ENCODE results near the gene GABBR2.

Gene GABBR2

GRCh38 chr9:98567540-98568233, 141.0 kb downstream of the GABBR2 start:
- ATAC-seq, result no peak

- no peak for ATAC-seq
Observed at GRCh38 chr9:98565152-98566135, 143.3 kb downstream of the GABBR2 start.

DNA sequence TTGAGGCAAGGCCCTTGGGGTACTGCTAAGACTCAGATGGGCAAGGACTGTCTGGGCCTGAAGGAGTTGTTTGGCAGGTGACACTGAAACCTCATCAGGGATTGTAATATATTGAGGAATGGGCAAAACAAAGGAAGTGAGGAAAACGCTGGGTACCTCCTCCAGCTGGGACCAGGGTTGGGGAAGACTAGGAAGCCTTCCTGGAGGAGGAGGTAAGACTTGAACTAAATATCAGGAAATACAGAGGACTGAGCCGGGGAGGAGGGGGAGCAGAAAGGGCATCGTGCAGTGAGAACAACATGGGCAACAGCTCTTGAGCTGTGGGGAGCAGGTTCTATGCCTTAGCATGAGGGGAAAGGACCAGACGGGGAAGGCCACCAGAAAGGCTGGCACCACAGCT, 144.0 kb downstream of the GABBR2 start:
- ATAC-seq, result no peak

DNA sequence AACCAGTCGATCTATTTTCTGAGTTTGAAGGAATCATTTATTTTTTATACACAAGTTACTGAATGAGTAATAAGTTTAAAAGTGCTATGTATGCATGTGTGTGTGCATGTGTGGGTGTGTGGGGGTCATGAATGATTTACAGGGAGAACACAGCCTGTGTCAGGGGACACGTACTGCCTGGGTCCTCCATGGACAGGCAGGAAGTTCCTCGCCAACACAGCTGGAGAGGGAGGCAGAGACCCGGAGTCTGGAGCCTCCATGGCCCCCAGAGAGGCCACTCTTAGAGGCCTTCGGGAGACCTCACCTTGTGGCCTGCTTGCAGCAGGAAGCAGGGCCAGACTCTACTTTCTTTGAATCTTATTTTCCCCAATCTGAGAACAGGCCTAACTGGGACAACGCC, 144.7 kb downstream of the GABBR2 start:
- ATAC-seq, result no peak

- ATAC-seq, result no peak
Observed at GRCh38 chr9:98563212-98563907, 145.4 kb downstream of the GABBR2 start.

GRCh38 chr9:98559561-98559960, 149.2 kb downstream of the GABBR2 start:
- ATAC-seq, result no peak

DNA sequence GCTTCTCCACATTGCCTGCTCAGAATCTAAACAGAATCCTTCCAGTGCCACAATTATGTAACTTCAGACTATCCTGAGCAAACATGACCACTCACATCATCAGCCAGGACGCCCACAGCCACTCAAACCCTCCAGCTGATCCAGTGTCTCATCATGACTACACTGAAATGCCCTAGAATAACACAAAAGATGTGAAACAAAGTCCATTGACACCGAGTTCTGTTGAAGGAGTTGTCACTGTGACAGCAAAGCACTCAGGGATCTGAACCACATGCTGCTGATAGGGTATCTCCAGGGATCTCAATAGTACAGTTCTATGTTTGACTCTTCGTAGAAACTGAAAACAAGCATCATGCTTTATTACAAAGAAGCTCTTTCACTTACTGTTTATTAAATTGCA, 150.2 kb downstream of the GABBR2 start:
- ATAC-seq, result no peak

- no peak for ATAC-seq
Observed at GRCh38 chr9:98556511-98556910, 152.2 kb downstream of the GABBR2 start.

DNA sequence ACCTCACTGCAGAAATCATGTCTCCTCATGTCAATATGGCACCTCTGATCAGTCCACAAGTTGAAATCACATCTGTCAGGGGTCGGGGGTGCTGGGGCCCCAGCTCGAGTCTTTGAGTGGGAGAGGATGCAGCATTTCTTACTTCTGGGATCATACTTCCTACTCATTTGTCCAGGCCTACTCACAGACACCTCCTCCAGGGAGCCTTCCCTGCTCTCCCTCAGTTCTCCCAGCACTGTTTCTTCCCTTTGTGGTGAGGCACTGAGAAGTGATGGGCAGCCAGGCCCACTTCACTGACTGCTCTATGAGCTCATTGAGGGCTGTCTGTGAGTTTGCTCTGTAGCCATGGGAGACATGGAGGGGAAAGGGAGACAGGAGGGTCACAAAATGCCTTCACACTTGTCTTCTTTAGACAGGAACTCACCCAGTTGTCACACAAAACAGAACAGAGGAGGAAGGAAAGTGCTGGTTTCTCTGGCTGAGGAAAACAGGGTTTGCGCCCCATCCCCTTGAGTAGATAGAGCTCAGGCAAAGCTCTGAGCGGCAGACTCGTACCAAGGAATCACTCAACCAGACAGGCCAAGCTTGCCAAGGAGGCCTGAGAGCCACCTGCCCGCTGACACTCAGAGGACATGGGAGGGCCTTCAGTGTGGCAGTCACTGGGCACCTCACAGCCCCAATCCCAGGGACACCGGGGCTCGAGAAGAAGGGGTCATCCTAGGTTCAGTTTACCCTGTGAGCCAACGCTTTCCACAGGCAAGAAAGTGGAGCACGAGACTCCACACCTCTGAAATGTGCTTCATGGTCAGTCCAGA, 152.9 kb downstream of the GABBR2 start:
- no peak for ATAC-seq

GRCh38 chr9:98554752-98555151, 154.0 kb downstream of the GABBR2 start:
- no peak for ATAC-seq

GRCh38 chr9:98552331-98552730, 156.4 kb downstream of the GABBR2 start:
- ATAC-seq, result no peak

GRCh38 chr9:98551511-98552286, 157.0 kb downstream of the GABBR2 start:
- ATAC-seq, result no peak

DNA sequence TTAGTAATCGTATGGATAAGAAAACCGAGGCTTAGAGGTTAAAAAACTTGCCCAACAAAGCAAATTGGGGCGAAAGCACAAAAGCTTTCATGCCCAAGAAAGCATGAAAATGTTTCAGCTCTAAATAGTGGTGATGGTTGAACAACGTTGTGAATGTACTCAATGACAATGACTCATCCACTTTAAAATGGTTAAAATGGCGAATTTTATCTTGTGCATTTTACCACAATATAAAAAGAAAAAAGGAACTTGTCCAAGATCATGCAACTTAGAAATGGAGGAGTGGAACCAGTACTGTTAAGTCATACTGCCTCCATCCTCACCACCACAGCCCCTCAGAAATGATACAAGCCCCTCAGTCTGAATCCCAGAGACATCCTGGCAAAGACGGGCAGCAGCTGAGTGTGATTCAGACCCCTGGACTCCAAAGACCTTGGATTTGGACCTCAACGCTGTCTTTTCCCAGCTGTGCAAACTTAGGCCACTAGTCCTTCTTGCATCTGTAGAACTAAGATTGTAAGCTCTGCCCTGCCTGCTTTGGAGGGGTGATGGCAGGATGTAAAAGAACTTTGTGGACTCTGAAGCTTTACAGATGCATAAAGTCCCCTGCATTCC, 158.4 kb downstream of the GABBR2 start:
- ATAC-seq, result no peak

- ATAC-seq, result no peak
Observed at GRCh38 chr9:98549401-98549800, 159.3 kb downstream of the GABBR2 start.

DNA sequence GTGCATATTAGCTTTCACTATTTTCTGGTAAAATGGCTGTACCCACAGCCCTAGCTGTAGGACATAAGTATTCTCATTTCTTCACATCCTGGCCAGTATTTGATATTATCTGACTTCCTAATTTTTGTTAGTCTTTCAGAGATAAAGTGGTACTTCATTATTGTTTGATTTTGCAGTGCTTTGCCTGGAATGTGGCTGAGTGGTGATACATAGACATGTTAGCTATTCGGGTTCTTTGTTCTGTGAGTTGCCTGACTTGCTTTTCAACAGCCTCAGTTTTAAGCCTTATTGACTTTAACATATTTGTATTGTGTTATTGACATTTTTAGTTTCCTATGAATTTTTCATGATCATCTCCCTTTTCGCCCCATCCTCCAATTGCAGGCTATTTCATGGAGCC, 161.1 kb downstream of the GABBR2 start:
- ATAC-seq, result no peak

DNA sequence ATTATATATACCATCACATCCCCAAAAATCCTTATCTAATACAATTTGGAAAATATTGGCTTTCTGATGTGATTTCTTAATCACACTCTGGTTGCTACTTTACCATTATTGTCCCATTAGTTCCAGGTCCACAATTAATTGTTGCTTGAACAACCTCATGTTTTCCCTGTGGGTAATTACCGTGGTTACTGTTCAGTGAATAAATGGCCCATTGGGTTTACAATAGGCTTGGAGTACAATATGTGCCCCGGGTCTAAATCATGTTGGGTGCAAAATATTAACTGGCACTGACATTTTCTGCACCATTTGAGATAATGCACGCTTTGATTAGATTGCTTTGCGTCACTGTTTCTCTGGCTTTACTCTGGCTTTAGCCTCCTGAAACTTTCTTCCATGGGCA, 163.7 kb downstream of the GABBR2 start:
- no peak for ATAC-seq

- no peak for ATAC-seq
Observed at GRCh38 chr9:98541684-98542230, 167.0 kb downstream of the GABBR2 start.

DNA sequence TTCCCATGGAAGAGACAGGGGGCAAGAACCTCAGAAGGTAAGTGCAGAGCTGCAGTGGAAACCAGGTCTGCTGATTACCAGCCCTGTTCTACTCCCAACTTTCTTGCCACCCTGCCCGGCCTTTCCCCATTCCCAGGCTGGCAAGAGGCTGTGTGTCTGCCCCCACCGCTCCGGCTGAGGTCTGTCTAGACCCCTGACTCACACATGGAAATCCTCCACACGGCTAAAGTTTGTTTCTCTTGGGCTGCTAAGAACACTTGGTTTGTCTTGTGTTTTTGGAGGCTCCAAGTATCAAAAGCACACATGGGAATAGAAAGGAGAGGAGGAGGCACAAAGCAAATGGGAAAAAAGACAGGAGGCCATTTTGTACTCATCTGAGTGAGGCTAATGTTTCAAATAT, 168.3 kb downstream of the GABBR2 start:
- no peak for ATAC-seq

GRCh38 chr9:98539954-98540353, 168.8 kb downstream of the GABBR2 start:
- ATAC-seq, result no peak

GRCh38 chr9:98538626-98539031, 170.1 kb downstream of the GABBR2 start:
- no peak for ATAC-seq

GRCh38 chr9:98538203-98538602, 170.5 kb downstream of the GABBR2 start:
- ATAC-seq, result no peak
